SK-N-SH (cell line): Measurements from ENCODE around the gene LRP6. TPM values are rescaled to one million over a fixed set of nuclear protein-coding genes. Genes with fewer than 3 reads are reported as not detected.

Source experiments
- CTCF ChIA-PET: fragments of 300-600, 350-600 bp; formaldehyde crosslinking; extraction: SDS; loops from one replicate; lab custom pipeline; 2021; lab: Yijun Ruan, JAX
- POLR2A ChIA-PET: fragments of 350-600 bp; sonication (Branson Sonifier 250); formaldehyde crosslinking; extraction: SDS; loops from one replicate; lab custom pipeline; 2020; ENCODE audit warnings: antibody characterized with exemption, inconsistent platforms; lab: Yijun Ruan, JAX
- DNase-seq: peaks from one replicate; pipeline ENCODE4 v3.0.0; 2012
- H2AFZ ChIP-seq: fragments of 200-600 bp; sonication (generic); 2 replicates; pipeline ENCODE4 v1.8.1; 2016; ENCODE audit warnings: antibody characterized with exemption, mild to moderate bottlenecking, low read depth
- H3F3A ChIP-seq: fragments of 200-600 bp; sonication (generic); replicated peaks from 2 replicates; pipeline ENCODE3; 2016; ENCODE audit warnings: antibody characterized with exemption, mild to moderate bottlenecking; ENCODE audit not compliant: insufficient read depth
- H3K27ac ChIP-seq, 2 experiments: fragments of 200-500 bp in 1 of 2; fragments of 200-600 bp in 1 of 2; sonication (Bioruptor generic) in 1 of 2; sonication (generic), shearing (Covaris generic) in 1 of 2; 2 replicates each; pipeline versions ENCODE4 v1.5.1 to v1.6.1; 2014 to 2016; ENCODE audit warnings: low read depth in 2 of 2, inconsistent platforms in 1 of 2, low read length in 1 of 2, mild to moderate bottlenecking in 1 of 2, mixed read lengths in 1 of 2
- H3K27me3 ChIP-seq: fragments of 200-600 bp; sonication (generic), shearing (Covaris generic); 2 replicates; pipeline ENCODE4 v1.6.1; 2016; ENCODE audit warnings: mixed run types; ENCODE audit not compliant: insufficient read depth
- H3K36me3 ChIP-seq, 2 experiments: fragments of 200-500 bp in 1 of 2; fragments of 200-600 bp in 1 of 2; sonication (Bioruptor generic) in 1 of 2; sonication (generic) in 1 of 2; replicated peaks in 1 of 2; 2 replicates each; pipeline versions ENCODE3 to v1.5.1; 2014 to 2016; ENCODE audit warnings: low read length in 1 of 2, mild to moderate bottlenecking in 1 of 2; ENCODE audit not compliant: insufficient read depth in 2 of 2, control insufficient read depth in 1 of 2
- H3K4me1 ChIP-seq, 2 experiments: fragments of 200-500 bp in 1 of 2; fragments of 200-600 bp in 1 of 2; sonication (Bioruptor generic) in 1 of 2; sonication (generic), shearing (Covaris generic) in 1 of 2; 2 replicates each; pipeline versions ENCODE4 v1.5.1 to v1.6.1; 2014 to 2016; ENCODE audit warnings: low read depth in 1 of 2, low read length in 1 of 2, mixed run types in 1 of 2; ENCODE audit not compliant: insufficient read depth in 2 of 2, control insufficient read depth in 1 of 2
- H3K4me2 ChIP-seq: fragments of 200-600 bp; sonication (generic), shearing (Covaris generic); 2 replicates; pipeline ENCODE4 v1.6.1; 2017; ENCODE audit warnings: mixed run types
- H3K4me3 ChIP-seq, 2 experiments: fragments of 200-500 bp in 1 of 2; fragments of 200-600 bp in 1 of 2; sonication (Bioruptor generic) in 1 of 2; sonication (generic), shearing (Covaris generic) in 1 of 2; 2 replicates each; pipeline versions ENCODE4 v1.5.1 to v1.8.1; 2014 to 2016; ENCODE audit warnings: low read depth in 2 of 2, inconsistent platforms in 1 of 2, low read length in 1 of 2, mild to moderate bottlenecking in 1 of 2, mixed read lengths in 1 of 2, moderate library complexity in 1 of 2
- H3K79me2 ChIP-seq: fragments of 200-600 bp; sonication (generic); 2 replicates; pipeline ENCODE4 v1.8.1; 2017; ENCODE audit warnings: mild to moderate bottlenecking; ENCODE audit not compliant: insufficient read depth
- H3K9ac ChIP-seq: fragments of 200-600 bp; sonication (generic); 2 replicates; pipeline ENCODE4 v1.6.1; 2017; ENCODE audit warnings: mixed run types
- H3K9me2 ChIP-seq: fragments of 200-600 bp; sonication (generic); 2 replicates; pipeline ENCODE4 v1.6.1; 2017; ENCODE audit warnings: mixed run types
- H3K9me3 ChIP-seq: fragments of 200-600 bp; sonication (generic); 2 replicates; pipeline ENCODE4 v1.6.1; 2017; ENCODE audit warnings: mixed run types, mild to moderate bottlenecking, moderate library complexity
- H4K20me1 ChIP-seq: fragments of 200-600 bp; sonication (generic); 2 replicates; pipeline ENCODE4 v1.6.1; 2017; ENCODE audit warnings: mild to moderate bottlenecking, mixed run types; ENCODE audit not compliant: insufficient read depth
- EP300 ChIP-seq, 2 experiments: IDR thresholded peaks; 2 replicates each; pipeline versions ENCODE4 v1.4.0 to v1.6.1; 2012; ENCODE audit warnings: borderline replicate concordance in 1 of 2, low read depth in 1 of 2, low read length in 1 of 2
- EZH2phosphoT487 ChIP-seq: fragments of 200-600 bp; sonication (generic); IDR thresholded peaks from 2 replicates; pipeline ENCODE4 v1.6.1; 2017; ENCODE audit warnings: low read depth, mixed run types, mild to moderate bottlenecking, antibody characterized with exemption, moderate library complexity, borderline replicate concordance
- FOSL2 ChIP-seq: IDR thresholded peaks from 2 replicates; pipeline ENCODE4 v1.4.0; 2012; ENCODE audit warnings: low read depth, mild to moderate bottlenecking, moderate library complexity, borderline replicate concordance
- GATA2 ChIP-seq: sonication (generic); formaldehyde crosslinking; IDR thresholded peaks from 2 replicates; pipeline ENCODE4 v1.5.0; 2020; ENCODE audit warnings: mild to moderate bottlenecking, missing genetic modification reagents
- JUND ChIP-seq: IDR thresholded peaks from 2 replicates; pipeline ENCODE4 v1.4.0; 2012
- MEF2A ChIP-seq: IDR thresholded peaks from 2 replicates; pipeline ENCODE4 v1.4.0; 2012; ENCODE audit warnings: low read depth, borderline replicate concordance
- MXI1 ChIP-seq: IDR thresholded peaks from 2 replicates; pipeline ENCODE4 v1.6.1; 2012; ENCODE audit warnings: mild to moderate bottlenecking, low read depth, low read length, improper control_type of control experiment
- RCOR1 ChIP-seq: fragments of 150-350 bp; IDR thresholded peaks from 2 replicates; pipeline ENCODE4 v1.6.1; 2017; ENCODE audit warnings: antibody characterized with exemption, low read length
- TCF12 ChIP-seq: IDR thresholded peaks from 2 replicates; pipeline ENCODE4 v1.4.0; 2012
- WGBS: methylation state at CpG from one replicate; pipeline ENCODE4 v1.1.6; 2017; ENCODE audit warnings: low lambda C conversion rate; 5-methylcytosine and 5-hydroxymethylcytosine counted together
- polyA plus RNA-seq, 3 experiments: library from polyadenylated mRNA; depleted of rRNA; stranded (reverse); fragments of >200 nt; gene quantifications; 2 replicates each; pipeline ENCODE4 v1.2.3, GENCODE V29; 2012
- TF ChIP-seq, protein P1 (sequence below): IDR thresholded peaks from 2 replicates; pipeline ENCODE4 v1.4.0; 2012; ENCODE audit warnings: low read depth
- TF ChIP-seq, protein P2 (sequence below): fragments of 150-350 bp; IDR thresholded peaks from 2 replicates; pipeline ENCODE4 v1.6.1; 2016; ENCODE audit warnings: mild to moderate bottlenecking, low read depth, low read length
- TF ChIP-seq, protein P3 (sequence below): IDR thresholded peaks from 2 replicates; pipeline ENCODE4 v1.4.0; 2012; ENCODE audit warnings: low read depth, borderline replicate concordance
- TF ChIP-seq, protein P4 (sequence below): fragments of 200-600 bp; sonication (generic); IDR thresholded peaks from 2 replicates; pipeline ENCODE4 v1.6.1; 2017; ENCODE audit warnings: antibody characterized with exemption, mild to moderate bottlenecking, moderate library complexity

Gene LRP6
- polyA plus RNA-seq, 1 of the 3 experiments (the other 2 are of a cell fraction), result 13.7 TPM

DNA sequence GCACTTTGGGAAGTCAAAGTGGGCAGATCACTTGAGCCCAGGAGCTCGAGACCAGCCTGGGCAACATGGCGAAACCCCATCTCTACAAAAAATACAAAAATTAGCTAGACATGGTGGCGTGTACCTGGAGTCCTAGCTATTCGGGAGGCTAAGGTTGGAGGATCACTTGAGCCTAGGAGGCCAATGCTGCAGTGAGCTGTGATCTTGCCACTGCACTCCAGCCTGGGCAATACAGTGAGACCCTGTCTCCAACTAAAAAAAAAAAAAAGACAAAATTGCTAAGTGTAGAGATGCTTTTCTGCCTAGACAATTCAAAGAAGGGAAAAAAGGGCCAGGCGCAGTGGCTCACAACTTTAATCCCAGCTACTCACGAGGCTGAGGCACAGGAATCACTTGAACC lies 3.4 kb upstream of the LRP6 start (continued):
- TF ChIP-seq FOSL2 (no peak), RCOR1 (no peak), TCF12 (no peak)

DNA sequence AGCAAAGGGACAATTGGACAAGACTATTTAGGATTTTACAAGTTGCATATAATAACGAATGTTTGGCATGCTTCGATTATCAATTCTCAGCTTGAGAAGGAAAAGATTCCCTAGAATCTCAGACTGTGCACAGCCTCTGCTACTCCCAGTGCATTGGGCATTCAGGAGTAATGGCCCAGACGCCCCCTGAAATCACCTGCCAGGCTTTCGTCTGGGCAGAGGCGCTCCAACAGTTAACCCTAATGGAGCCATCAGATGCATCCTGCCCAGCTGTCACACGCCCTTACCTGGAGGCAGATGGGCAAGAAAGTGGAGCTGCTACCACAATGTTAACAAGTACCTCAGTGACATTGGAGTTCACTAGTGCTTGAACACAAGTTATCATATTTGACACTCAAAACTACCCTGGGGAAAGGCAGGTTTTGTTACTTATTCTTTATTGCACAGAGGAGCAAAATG lies 927 bp upstream of the LRP6 start:
- Histone ChIP-seq H3K27ac (peak overlapping the region; percentile 97 to 98), H4K20me1 (peaks cover 30% of the 10 kb centered on the region), H2AFZ (peak overlapping the region; percentile 89), H3K9me2 (no peaks in the 10 kb centered on the region), H3K4me2 (peak overlapping the region; percentile 90), H3K79me2 (peaks cover 40% of the 10 kb centered on the region), H3K9ac (peak overlapping the region; percentile 98), H3F3A (no peaks in the 10 kb centered on the region), H3K36me3 (no peaks in the 10 kb centered on the region), H3K9me3 (no peaks in the 10 kb centered on the region), H3K27me3 (no peaks in the 10 kb centered on the region), H3K4me3 (peak overlapping the region; percentile 71 to 99), H3K4me1 (peaks cover 5 to 12% of the 10 kb centered on the region in 2 experiments)
- ChIA-PET CTCF (interaction anchor here (1.5 to 2.9 kb wide), 5 partner anchors 25 to 184 kb away, joined by 3 to 12 read pairs (median 3); partner anchors contain the start of gene MANSC1), POLR2A (interaction anchor here (0.6 to 2.0 kb wide), 6 partner anchors 39 to 186 kb away, joined by 3 to 13 read pairs (median 6); partner anchors contain the start of gene BORCS5)
- peak; percentile 57 for DNase-seq
- WGBS, result 43% methylated on average over 6 of the region's 6 CpGs
- TF ChIP-seq JUND, result no peak
- TF ChIP-seq, protein P1, sequence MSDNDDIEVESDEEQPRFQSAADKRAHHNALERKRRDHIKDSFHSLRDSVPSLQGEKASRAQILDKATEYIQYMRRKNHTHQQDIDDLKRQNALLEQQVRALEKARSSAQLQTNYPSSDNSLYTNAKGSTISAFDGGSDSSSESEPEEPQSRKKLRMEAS, result no peak
- TF ChIP-seq, protein P2, sequence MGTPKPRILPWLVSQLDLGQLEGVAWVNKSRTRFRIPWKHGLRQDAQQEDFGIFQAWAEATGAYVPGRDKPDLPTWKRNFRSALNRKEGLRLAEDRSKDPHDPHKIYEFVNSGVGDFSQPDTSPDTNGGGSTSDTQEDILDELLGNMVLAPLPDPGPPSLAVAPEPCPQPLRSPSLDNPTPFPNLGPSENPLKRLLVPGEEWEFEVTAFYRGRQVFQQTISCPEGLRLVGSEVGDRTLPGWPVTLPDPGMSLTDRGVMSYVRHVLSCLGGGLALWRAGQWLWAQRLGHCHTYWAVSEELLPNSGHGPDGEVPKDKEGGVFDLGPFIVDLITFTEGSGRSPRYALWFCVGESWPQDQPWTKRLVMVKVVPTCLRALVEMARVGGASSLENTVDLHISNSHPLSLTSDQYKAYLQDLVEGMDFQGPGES, result no peak
- TF ChIP-seq EP300 (IDR thresholded peaks at IDR 0.05; ENCODE audit: borderline replicate concordance in 1 of 2, low read depth in 1 of 2, low read length in 1 of 2), result no peak
- TF ChIP-seq, protein P3, sequence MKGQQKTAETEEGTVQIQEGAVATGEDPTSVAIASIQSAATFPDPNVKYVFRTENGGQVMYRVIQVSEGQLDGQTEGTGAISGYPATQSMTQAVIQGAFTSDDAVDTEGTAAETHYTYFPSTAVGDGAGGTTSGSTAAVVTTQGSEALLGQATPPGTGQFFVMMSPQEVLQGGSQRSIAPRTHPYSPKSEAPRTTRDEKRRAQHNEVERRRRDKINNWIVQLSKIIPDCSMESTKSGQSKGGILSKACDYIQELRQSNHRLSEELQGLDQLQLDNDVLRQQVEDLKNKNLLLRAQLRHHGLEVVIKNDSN, result no peak
- no peak for TF ChIP-seq TCF12
- TF ChIP-seq MEF2A, result no peak
- no peak for TF ChIP-seq EZH2phosphoT487
- TF ChIP-seq FOSL2, result no peak
- TF ChIP-seq, protein P4, sequence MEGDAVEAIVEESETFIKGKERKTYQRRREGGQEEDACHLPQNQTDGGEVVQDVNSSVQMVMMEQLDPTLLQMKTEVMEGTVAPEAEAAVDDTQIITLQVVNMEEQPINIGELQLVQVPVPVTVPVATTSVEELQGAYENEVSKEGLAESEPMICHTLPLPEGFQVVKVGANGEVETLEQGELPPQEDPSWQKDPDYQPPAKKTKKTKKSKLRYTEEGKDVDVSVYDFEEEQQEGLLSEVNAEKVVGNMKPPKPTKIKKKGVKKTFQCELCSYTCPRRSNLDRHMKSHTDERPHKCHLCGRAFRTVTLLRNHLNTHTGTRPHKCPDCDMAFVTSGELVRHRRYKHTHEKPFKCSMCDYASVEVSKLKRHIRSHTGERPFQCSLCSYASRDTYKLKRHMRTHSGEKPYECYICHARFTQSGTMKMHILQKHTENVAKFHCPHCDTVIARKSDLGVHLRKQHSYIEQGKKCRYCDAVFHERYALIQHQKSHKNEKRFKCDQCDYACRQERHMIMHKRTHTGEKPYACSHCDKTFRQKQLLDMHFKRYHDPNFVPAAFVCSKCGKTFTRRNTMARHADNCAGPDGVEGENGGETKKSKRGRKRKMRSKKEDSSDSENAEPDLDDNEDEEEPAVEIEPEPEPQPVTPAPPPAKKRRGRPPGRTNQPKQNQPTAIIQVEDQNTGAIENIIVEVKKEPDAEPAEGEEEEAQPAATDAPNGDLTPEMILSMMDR, result no peak
- TF ChIP-seq MXI1, result no peak
- TF ChIP-seq GATA2, result no peak
